HG02943 (cell line): ENCODE data around the gene TMEM156.
A peak's percentile ranks its signal among the peaks of the same experiment; 100 is the strongest.
"Not testable (repeated sequence)": the region's sequence is repeated elsewhere in the genome, so short reads cannot be mapped to it uniquely, and the experiment has no call there.

ENCODE experiments used
- ATAC-seq: cut with Tn5 transposase; IDR thresholded peaks from one replicate; pipeline ENCODE4 v1.9.1; 2021; ENCODE audit warnings: mild to moderate bottlenecking, low read depth, moderate library complexity; ENCODE audit not compliant: unreplicated experiment

The TMEM156 gene

GRCh38 chr4:39044364-39044955, 12.3 kb upstream of the TMEM156 start:
- peak; percentile 56 for ATAC-seq

GRCh38 chr4:39043861-39044363, 11.7 kb upstream of the TMEM156 start:
- ATAC-seq = no peak

GRCh38 chr4:39043058-39043860, 11.1 kb upstream of the TMEM156 start:
- no peak for ATAC-seq

DNA sequence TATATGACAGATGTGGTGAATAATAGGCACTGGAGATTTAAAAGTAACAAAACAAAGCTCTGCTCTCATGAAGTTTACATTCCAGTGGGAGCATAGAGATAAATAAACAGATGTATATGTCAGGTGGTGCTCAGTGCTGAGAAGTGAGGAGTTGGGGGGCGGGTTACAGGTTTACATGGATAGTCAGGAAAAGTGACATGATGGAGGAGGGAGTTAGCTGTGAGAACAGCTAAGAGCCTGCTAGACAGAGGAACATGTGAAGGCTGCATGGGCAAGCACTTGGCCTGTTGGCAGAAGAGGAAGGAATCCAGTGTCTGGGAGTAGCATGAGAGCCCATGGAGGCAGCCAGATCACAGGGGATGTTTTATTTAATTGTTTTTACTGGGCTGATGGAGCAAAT, 10.2 kb upstream of the TMEM156 start:
- ATAC-seq = no peak

GRCh38 chr4:39039108-39039507, 6.9 kb upstream of the TMEM156 start:
- ATAC-seq = no peak

- no peak for ATAC-seq
Observed at GRCh38 chr4:39037941-39038340, 5.7 kb upstream of the TMEM156 start.

DNA sequence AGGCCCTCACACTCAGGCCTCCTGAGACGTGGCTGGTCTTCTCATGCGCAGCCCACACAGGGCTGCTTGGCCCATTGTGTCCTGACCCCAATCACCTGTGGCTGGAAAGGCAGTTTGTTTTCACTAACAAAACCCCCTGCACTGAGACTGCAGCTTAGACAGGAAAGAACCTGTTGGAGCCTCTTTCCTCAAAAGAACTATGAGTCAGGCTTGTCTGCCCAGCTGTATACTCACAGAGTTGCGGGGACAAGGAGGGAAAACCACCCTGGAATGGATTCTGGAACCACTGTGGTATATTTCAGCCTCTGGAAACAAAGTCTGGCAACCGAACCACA, 5.2 kb upstream of the TMEM156 start:
- ATAC-seq = no peak

DNA sequence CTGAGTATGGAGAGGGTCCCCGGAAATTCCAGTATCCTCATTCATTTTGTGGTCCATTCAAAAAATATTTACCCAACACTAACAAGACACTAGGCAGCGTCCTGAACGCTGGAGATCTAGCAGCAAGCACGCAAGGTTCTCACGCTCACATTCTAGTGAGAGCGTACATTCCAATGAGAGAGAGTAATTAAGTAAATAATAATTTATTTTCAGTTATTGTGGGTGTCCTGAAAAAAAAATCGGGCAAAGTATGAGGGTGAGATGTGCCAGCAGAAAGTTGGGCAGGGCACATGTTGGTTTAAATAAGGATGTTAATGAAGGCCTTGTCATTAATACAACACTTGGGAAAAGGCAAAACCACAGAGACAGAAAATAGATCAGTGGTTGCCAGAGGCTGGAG, 4.0 kb upstream of the TMEM156 start:
- ATAC-seq = no peak

GRCh38 chr4:39031590-39032020, 604 bp downstream of the TMEM156 start:
- not testable (repeated sequence) for ATAC-seq

- no peak for ATAC-seq
Observed at GRCh38 chr4:39030725-39031124, 1.5 kb downstream of the TMEM156 start.

DNA sequence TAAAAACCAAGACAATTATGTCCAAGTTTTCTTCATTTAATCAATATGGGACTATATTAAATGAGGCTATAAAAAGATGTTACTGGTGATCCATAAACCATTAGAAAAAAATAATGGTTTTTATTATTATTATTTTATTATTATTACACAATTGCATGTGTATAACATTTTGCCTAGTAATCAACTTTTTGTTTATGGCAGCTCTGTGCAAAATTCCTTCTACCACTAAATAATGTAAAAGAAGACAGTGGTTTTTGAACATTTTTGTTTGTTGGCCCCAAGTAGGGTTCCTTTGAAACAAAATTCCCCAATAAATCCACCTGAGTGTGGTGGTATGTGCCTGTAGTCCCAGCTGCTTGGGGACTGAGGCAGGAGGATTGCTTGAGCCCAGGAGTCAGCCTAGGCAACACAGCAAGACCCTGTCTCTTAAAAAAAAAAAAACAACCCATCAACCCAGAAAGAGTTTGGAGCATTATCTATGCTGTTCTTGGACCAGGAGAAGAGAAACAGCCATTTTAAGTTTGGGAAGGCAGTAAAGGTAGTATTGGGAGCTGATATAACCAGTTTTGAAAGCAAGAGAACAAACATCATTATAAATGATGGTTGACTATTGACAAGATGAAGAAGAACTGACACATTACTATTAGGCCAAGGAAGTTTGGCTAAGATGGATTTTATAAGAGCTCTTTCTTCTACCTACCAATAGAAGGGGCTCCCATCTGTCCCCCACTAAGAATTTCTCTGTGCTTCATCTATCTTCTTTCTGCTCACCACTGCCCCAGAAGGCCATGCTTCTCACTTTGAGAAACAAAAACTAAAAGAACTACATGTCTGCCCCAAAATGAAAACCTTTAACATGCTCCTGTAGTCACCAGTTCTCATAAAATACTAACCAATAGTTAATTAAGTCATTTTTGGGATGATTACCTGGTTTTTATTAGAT, 2.2 kb downstream of the TMEM156 start:
- peak; percentile 45 for ATAC-seq

- no peak for ATAC-seq
Observed at GRCh38 chr4:39026096-39026495, 6.1 kb downstream of the TMEM156 start.

GRCh38 chr4:39025552-39026085, 6.6 kb downstream of the TMEM156 start:
- no peak for ATAC-seq

GRCh38 chr4:39024311-39024865, 7.8 kb downstream of the TMEM156 start:
- no peak for ATAC-seq

GRCh38 chr4:39023059-39023458, 9.2 kb downstream of the TMEM156 start:
- ATAC-seq = no peak

DNA sequence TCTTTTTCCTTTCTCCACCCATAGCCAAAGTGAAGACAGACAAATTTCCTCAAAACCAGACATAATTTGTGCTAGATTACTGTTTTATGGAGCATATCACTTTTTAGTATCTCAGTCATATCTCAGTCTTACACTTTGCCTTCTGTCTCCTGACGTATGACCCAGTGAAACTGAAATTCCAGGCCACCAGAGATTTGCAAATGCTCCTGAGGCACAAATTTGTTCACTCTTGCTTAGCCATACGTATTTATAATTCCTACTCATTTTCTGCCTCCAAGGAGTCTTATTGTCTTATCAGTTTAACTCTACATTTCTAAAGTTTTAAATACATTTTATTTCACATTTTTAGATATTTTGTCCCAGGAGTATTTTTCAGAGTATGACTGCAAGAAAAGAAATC, 10.0 kb downstream of the TMEM156 start:
- ATAC-seq = no peak

GRCh38 chr4:39021631-39022030, 10.6 kb downstream of the TMEM156 start:
- no peak for ATAC-seq

- no peak for ATAC-seq
Observed at GRCh38 chr4:39020130-39020529, 12.1 kb downstream of the TMEM156 start.

GRCh38 chr4:39014028-39014427, 18.2 kb downstream of the TMEM156 start:
- ATAC-seq = no peak

GRCh38 chr4:39004758-39005157, 27.5 kb downstream of the TMEM156 start:
- ATAC-seq = no peak
